Gastrocnemius medialis (tissue), 4 donors: Measurements from ENCODE around the gene STYX.

ENCODE experiments used
- POLR2A ChIP-seq, 2 donors: fragments of 450-650 bp; IDR thresholded peaks; one replicate each; pipeline ENCODE4 v1.6.1; 2017; ENCODE audit warnings: antibody characterized with exemption in 2 of 2, mild to moderate bottlenecking in 2 of 2, moderate library complexity in 2 of 2
- TF ChIP-seq, protein P1 (sequence below), 5 experiments: fragments of 450-650 bp in 3 of 5; fragments of 200-600 bp in 2 of 5; sonication (generic) in 2 of 5; IDR thresholded peaks in 4 of 5; conservative IDR thresholded peaks in 1 of 5; 1 replicate in 4 of 5; 2 replicates in 1 of 5; pipeline ENCODE4 v1.5.1; 2016 to 2019; ENCODE audit warnings: antibody characterized with exemption in 5 of 5, mild to moderate bottlenecking in 3 of 5, moderate library complexity in 3 of 5

DNA sequence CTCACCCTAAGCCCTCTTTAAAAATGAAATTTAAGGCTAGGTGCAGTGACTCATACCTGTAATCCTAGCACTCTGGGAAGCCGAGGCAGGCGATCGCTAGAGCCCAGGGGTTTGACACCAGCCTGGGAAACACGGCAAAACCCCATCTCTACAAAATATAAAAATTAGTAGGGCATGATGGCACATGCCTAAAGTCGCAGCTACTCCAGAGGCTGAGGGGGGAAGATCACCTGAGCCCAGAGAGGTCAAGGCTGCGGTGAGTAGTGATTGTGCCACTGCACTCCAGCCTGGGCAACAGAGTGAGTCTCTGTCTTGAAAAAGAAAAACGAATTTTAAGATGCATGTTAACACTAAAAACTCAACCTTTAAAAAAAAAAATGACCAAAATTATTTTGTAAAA, 48.7 kb downstream of the STYX start:
- TF ChIP-seq, protein P1, sequence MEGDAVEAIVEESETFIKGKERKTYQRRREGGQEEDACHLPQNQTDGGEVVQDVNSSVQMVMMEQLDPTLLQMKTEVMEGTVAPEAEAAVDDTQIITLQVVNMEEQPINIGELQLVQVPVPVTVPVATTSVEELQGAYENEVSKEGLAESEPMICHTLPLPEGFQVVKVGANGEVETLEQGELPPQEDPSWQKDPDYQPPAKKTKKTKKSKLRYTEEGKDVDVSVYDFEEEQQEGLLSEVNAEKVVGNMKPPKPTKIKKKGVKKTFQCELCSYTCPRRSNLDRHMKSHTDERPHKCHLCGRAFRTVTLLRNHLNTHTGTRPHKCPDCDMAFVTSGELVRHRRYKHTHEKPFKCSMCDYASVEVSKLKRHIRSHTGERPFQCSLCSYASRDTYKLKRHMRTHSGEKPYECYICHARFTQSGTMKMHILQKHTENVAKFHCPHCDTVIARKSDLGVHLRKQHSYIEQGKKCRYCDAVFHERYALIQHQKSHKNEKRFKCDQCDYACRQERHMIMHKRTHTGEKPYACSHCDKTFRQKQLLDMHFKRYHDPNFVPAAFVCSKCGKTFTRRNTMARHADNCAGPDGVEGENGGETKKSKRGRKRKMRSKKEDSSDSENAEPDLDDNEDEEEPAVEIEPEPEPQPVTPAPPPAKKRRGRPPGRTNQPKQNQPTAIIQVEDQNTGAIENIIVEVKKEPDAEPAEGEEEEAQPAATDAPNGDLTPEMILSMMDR (IDR thresholded peaks at IDR 0.05 in 4 of 5, conservative IDR thresholded peaks at IDR 0.05 in 1 of 5), result no peak
- no peak for TF ChIP-seq POLR2A (IDR thresholded peaks at IDR 0.05)
